Inferior parietal cortex (tissue), 1 donor: ENCODE measurements around the gene EGR4.

ENCODE experiments used
- DNase-seq: peaks from one replicate; pipeline ENCODE4 v3.0.0-alpha.2; 2016; ENCODE audit errors: extremely low spot score

The EGR4 gene

GRCh38 chr2:73250872-73251846 is 42.2 kb downstream of the EGR4 start:
- no peak for DNase-seq

- no peak for DNase-seq
Measured at GRCh38 chr2:73249636-73250035, 43.7 kb downstream of the EGR4 start.

- no peak for DNase-seq
Measured at GRCh38 chr2:73246850-73247249, 46.5 kb downstream of the EGR4 start.

- DNase-seq = no peak
Measured at GRCh38 chr2:73244580-73244979, 48.8 kb downstream of the EGR4 start.

- DNase-seq = no peak
Measured at GRCh38 chr2:73243884-73244570, 49.3 kb downstream of the EGR4 start.
